Effector CD8-positive, alpha-beta T cell (primary cell): ENCODE data around the gene ACVR2B.

Experiments used
- DNase-seq: peaks from one replicate; lab custom pipeline; 2025; lab: John Stamatoyannopoulos, UW

The ACVR2B gene

DNA sequence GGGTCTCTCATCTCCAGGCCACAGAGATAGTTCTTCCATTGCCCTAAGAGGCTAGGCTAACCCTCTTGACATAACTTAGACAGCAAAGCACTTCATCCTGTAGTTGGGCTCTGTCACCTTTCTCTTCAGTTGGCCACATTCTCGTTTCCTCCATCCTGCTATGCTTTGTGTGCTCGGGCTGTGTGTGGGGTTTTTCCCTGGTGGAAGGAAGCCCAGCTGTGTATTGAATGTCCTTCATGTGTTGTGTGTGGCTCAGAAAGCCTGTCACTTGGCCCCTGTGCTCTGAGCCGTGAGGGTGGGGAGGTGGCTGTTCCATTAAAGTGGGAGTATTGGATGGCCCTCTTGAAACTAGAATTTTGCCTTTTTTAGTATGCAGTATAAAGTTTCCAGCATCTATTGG, 33.6 kb downstream of the ACVR2B start:
- DNase-seq, result no peak

DNA sequence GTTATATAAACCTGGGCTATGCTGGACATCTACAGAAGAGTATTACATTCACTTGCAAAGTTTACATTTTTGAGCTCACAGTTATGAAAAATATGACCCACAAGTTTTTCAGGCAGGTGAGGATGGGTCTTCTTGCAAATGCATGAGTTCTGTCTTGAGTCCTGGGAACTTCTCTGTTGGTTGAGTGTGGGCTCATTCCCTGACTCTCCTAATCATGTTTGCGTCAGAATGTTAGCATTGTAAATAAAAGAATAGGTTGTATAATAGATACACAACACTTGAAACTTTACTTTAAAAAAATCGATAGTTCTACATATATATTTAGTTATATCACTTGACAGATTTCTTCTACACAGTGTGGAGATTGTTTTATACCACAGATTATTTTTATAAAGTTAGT, 35.3 kb downstream of the ACVR2B start:
- no peak for DNase-seq

DNA sequence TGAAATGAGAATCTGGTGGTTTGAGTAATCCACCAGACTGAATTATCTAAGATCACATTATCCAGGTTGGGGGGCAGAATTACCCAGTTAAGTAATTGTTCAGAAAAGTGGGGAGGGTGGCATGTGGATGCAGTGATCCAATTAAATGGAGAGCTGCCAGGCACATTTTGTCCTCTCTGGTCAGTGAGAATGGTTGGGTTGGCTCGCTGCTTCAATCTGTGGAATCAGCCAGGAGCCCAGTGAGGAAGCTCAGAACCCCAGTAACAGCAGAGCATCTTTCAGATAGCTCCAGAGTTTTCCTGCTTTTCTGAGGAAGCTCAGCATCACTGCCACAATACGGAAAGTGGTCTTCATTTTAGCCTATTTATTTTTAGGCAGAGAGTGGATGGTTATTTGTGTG, 36.1 kb downstream of the ACVR2B start:
- DNase-seq, result no peak

DNA sequence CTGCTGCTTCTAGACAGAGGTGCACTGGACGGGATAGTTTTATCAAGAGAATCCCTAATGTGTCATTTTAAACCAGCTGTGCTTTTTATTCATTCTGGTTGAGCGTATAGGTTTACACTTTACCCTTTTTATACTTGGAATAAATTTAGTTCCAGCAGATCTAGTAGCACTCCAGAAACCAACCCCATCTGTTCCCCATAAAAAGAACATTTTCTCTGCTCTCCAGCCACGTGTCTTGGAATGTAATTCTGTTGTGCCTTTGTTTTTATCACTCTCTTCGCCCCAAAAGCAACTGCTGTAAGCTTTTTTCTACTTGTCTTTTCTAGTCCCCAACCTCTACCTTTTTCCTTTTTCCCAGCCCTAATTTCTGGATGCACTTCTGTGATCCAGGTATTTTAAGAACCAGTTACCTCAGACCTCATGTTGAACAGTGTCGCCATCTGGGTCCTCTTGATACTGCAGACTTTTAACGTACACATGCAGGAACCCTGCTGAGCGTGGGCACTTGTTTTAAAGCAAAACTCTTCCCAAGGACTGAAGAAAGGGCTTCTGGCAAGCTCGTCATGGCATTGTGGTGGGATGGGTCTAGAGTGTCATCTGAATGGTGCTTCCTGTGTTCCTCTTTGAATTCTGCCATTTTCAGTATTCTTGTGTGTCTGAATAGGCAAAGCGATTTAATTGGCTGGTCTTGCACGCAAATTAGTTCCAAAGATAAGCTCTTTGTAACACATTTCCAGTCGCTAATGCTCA, 36.8 kb downstream of the ACVR2B start:
- DNase-seq, result no peak

DNA sequence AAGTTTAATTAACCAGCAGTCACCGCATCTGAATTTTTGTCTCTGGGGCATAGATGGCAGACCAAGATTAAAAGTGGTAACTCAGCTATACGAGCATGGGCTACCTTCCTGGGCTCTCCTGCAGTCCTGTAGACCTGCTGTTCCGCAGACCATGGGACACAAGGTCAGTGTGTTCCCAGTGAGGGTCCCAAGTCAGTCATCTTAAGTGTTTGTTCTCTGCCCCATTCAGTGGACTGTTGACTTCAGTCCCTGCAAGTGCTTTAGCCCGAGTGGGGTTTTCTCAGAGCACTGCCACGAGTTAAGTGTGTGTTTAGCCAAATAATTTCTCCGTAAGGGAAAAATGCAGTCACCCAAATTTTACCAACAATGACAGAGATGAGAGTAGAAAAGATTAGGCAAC, 37.5 kb downstream of the ACVR2B start:
- DNase-seq, result no peak

DNA sequence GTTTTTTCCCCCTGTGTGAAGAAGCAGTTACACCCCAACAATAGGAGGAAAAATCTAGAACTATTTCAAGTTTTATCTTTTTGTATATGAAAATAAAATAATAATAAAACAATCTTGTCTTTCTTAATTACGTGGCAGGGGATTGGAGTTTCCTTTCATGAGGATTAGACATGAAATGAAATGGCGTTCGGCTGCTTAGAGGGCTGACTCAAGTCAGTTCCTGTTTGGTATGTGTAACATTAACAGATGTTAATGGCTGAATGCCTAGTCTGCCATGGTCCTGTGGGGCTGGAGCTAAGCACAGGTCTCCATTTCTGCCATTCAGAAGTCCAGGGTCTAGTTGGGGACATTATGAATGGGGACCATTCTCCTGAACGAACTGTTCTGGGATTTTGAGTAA, 39.3 kb downstream of the ACVR2B start:
- no peak for DNase-seq

DNA sequence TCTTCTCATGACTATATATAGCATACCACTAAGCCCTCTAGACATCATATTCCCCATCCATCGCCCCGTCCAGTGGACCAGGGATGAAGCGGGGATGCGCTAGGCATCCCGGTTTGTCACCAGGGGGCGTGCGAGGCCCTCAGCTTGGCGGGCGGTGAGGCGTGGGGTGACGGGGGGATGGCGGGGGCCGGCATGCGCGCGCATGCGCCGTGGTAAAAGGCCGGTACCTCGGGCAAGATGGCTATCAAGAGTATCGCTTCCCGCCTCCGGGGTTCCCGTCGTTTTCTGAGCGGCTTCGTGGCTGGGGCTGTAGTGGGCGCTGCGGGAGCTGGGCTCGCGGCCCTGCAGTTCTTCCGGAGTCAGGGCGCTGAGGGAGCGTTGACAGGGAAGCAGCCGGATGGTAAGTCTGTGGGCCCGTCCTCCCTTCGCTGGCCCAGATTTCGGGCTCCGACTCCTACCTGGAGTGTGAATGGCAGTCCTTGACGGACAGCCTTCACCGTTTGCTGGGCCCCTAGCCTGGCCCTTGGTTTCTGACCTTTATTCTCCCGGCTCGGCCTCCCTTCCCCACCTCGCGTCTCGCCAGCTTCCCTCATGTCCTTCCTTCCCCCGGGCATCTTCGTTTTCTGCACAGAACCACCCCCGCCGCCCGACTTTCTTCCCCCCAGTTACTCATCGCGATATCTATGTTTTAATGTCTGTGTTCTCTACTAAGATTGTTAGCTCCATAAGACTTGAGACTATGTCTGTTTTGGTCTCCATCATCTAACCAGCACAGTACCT, 42.6 kb downstream of the ACVR2B start, which contains the start of gene EXOG:
EXOG (plus strand) TSS at position 210 of the 780 bp plus-strand sequence; CDS start at position 238, 28 bp downstream.
- peak; percentile 95 for DNase-seq

DNA sequence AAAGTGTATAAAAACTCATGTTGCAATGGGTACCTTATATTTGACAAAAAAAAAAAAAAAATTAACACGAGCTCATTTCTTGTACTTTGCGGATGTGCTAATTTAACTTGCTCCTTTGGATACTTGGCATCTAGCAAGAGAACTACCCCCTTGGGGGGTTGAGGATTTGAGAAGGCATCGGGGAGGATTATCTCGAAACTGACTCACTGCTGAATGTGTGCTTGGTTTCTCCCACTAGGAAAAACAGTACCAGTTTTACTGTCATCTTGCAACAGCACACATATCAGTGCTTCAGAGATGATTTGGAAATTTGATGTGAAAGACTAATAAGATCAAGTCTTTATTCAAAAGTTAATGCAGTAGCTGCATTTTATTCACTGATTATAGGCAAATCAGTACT, 43.3 kb downstream of the ACVR2B start:
- no peak for DNase-seq

DNA sequence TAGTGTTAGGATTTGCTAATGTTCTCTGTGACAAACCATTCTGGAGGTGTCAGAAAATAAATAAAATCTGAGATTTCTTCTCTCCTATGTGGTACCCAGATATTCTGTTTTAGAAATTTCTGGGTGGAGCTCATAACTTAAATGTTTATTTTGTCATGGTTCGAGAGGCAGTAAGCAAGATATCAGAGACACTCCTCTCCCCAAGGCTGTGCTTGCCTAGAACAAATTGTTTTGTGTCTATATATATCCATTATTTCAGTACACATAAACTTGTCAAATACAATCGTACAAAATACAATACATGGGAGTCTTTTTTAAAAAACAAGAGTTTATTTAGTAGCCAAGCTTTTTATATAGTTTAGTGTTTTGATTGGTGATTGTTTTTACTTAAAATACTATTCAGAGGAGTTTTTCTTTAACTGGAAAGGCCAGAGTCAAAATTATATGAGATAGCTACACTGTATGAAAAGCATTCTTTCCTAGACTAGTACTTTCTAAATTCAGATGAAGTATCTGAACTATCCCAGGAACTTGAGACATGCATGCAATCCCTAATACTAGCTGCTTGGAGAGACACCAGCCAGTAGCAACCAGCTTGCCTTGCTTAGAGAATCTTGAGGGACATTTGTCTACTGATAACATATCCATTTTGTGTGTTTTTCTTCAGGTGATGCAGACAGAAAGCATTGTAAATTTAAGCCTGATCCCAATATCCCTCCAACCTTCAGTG, 47.2 kb downstream of the ACVR2B start:
- DNase-seq, result no peak

DNA sequence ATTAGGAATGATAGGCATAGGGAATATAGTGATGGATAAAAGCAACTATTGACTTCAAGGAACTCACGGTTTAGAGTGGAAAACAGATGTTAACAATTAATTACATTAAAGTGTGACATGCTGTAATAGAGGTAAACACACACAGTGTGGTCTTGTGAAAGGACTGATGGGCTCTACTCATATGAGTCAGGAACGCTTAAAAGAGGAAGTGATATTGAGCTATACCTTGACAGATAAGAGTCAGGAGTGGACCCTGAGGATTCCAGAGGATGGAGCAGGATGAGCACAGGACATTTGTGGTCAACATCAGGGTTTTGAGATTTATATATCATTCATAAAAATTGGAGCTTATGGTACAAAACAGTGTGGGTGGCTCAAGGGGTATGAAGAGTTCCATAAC, 53.4 kb downstream of the ACVR2B start:
- no peak for DNase-seq

DNA sequence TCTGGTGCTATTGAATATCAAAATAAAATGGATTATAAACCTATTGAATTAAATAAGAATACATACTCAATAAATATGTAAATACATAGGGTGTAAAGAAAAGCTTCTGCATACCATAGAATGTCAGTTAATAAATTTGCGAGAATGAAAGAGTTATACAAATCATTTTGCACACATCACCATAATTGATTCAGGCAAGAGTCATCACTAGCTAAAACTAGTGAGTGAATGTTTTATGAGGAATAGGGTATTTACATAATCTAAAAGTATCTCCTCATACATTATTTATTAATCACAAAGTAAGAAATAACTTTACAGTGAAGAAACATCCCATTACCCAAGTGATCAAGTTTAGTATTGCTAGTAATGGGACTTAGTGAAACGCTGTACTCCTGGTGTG, 56.0 kb downstream of the ACVR2B start:
- DNase-seq, result no peak

DNA sequence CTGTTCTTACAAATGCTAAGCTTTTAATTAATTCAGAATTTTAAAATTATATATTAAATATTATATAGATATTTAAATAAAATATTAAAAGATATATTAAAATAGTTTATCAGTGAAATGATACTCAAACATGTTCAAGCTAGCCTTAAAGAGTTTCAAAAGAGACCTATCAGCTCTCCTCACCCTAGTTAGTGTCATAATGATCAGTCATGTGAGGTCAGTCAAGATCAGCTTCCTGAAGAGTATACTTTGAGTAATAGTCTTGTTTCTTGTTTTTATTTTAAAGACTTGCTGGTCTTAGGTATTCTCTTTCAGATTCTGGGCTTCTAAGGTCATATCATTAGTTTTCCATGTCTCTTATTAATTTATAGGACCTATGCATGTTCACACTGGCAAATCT, 56.9 kb downstream of the ACVR2B start:
- DNase-seq, result no peak

DNA sequence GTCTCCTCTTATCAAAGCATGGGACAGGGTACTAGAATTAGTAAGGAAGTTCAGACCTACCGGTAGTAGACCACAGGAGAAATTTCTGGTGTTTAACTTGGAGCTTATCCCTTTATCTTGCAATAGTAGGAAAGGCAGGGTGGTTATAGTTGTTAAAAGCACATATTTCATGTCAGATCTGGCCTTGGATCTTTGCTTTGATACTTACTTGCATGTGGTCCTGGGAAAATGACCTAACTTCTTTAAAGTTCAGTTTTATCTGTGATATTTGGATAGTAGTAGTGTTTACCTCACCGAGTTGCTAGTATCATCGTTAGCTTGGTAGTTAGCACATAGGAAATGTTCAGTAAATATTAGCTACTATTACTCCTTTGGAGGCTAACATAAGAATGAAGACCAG, 57.9 kb downstream of the ACVR2B start:
- DNase-seq, result no peak

DNA sequence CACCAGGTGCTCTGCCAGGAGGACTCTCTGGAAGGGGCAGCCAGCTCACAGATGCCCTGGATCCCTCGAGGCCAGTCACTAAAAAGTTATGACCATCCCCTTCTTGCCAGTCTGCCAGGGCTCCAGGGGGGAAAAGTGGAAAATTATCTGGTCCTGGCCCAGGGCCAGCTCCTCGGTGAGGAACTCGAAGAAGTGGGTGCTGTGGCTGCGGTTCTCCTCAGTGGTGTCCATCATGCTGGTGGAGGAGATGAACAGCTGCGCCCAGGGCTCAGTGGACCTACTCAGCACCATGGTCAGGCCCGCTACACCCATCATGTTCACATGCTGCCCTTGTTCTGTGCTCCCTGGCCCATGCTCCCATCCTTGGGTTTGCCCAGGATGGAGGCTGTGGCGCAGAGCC, 61.7 kb downstream of the ACVR2B start:
- DNase-seq, result no peak

DNA sequence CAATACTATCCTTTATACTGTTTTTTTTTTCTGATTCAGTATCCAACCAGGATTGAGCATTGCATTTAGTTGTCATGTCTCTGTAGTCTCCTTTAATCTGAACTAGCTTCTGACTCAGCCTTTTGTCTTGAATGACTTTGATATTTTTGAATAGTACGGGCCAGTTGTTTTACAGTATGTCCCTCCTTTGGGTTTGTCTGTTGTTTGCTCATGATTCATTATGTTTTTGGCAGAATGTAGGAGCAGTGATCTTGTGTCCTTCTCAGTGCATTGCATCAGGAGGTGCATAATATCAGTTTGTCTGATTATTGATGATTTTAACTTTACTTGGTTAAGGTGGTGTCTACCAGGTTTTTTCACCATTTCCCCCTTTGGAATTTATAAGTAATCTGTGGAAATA, 63.0 kb downstream of the ACVR2B start:
- no peak for DNase-seq

DNA sequence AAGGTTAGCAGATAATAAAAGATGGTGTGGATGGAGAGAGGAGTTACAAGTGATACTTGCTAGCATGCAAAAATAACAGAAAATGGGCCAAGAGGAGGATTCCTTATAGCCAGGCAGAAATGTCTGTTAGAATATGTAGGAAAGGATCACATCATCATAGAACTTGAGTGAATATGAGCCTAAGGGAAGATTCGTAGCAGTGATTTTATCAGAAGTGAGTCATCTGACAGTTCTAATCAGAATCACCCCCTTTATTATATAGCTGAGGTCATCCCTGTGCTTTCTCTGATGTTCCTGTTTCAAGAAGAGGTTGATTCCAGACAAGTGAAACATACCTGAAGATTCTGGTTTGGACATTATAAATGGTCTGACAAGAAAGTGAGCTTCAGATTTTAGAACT, 65.3 kb downstream of the ACVR2B start:
- DNase-seq, result no peak

DNA sequence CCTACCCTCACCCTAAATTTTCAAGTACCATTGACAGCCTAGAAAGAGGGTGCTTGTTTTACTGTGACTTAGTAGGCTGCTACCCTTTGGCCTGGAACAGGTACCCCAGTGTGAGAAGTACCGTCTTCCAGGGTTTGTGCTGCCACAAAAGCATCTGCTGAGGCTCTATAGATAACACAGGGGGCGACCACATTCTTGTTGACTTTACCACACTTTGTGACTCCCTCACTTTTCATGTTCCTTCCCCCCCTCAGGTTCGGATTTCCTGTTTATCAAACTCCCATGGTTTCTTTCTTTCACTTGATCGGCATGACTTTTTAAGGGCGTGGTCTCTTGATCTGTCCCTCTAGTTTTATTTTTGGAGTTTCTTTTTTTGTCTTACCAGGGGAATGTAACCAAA, 66.0 kb downstream of the ACVR2B start:
- DNase-seq, result no peak

DNA sequence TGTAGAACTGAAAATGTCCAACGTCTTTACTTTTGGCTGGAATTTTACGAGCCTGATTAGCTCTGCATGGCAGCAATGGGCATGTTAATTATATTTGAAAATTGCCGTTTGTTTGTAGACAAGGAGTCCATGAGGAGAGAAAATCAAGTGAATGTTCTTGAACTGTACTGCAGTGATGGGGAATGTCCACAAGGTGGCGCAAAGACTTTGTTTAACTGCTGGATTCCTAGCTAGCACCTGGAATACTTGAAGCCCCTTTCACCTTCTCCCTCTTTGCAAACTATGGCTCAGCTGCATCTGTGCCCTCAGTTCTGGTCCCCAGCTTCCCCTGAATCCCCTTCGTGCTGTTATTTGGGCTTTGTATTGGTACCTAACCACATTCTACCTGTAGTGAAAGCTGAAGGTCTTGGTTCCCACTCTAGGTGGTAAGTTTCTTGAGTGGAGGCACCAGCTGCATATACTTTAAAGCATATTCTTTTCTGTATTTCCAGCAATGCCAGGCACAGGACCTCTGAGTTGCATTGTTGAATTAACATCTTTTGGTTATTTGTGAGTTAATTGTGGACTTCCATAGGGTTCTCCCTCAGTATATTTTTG, 67.8 kb downstream of the ACVR2B start:
- peak; percentile 37 for DNase-seq

DNA sequence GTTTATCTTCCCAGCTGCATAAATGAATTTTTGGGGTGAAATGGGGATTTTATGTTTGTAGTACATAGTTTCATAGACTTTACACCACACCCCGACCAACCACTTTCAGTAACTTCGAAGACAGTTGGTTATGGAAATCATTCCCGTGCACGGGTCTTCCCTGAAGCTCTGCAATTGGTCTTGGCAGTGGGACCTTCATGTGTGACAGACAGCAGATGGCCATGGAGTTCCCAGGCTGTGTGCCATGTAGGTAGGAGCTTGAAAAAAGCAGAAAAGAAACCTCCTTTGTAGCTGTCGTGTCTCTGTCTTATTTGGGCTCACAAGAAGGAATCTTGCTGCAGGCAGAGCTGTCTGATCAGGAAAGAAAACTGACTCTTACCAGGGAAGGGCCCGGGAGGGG, 68.3 kb downstream of the ACVR2B start:
- no peak for DNase-seq

DNA sequence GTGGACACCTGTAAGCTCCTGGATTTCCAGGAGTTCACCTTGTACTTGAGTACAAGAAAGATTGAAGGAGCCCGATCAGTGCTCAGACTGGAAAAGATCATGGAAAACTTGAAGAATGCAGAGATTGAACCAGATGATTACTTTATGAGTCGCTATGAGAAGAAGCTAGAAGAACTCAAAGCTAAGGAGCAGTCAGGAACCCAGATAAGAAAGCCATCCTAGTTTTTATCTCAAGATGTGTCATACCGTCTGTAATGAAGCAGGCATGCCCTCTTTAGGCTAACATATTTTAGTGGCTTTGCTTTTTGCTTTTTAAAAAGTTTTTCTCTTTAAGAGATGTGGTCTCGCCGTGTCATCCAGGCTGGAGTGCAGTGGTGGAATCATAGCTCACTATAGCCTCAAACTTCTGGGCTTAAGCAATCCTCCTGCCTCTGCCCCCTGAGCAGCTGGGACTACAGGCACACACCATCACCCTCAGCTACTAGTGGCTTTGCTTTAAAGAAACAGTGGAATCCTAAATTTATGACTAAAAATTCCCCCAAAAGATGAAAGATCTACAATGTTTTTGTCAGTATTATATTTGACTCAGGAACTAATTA, 70.5 kb downstream of the ACVR2B start:
- no peak for DNase-seq

DNA sequence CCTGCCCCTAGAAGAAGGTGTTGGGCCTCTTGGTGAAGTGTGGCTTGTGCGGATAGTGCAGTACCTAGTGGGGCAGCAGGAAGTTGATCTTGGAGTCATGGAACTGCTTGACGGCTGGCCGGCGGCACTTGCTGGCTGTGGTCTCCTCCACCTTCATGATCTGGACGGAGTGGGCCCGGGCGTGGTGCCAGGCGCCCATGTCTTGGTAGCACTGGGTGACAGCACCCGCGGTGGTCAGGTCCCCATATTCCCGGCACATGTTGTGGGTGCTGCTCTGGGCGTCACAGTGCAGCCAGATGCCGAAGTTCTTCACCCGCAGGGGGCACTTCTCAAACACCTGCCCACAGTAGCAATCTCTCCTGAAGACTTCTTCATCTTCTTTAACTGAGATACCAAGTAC, 73.1 kb downstream of the ACVR2B start:
- DNase-seq, result no peak

DNA sequence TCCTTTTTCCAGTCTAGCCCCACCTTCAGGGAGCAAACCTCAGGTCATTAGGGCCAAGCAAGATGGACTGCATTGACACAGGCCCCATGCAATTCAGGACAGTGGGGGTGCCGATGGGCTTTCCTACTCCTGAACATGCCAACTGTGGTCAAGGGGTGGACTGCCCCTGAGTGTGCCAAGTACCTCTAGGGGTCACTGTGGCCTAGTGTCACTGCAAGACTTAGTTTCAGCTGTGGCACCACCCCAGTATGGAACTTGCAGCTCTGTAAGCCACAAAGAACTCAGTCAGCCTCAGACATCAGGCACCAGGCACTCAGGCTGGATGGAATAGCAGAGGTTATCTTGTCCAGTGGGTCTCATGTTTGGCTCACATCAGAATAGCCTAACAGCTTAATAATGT, 74.8 kb downstream of the ACVR2B start:
- DNase-seq, result no peak
